DMS 273 (cell line): ENCODE measurements around the gene SAP25.
"Not testable (repeated sequence)": the region's sequence is repeated elsewhere in the genome, so short reads cannot be mapped to it uniquely, and the experiment has no call there.

Source experiments
- DNase-seq: peaks from one replicate; lab custom pipeline; 2025; ENCODE audit not compliant: unreplicated experiment; lab: John Stamatoyannopoulos, UW

Gene SAP25

GRCh38 chr7:100576384-100576993, 2.8 kb upstream of the SAP25 start:
- no peak for DNase-seq

GRCh38 chr7:100575746-100576383, 2.2 kb upstream of the SAP25 start:
- no peak for DNase-seq

- no peak for DNase-seq
Observed at GRCh38 chr7:100575206-100575631, 1.5 kb upstream of the SAP25 start.

GRCh38 chr7:100574362-100575205, 884 bp upstream of the SAP25 start:
- no peak for DNase-seq

- no peak for DNase-seq
Observed at GRCh38 chr7:100572949-100573675, 588 bp downstream of the SAP25 start.

GRCh38 chr7:100572281-100572948, 1.3 kb downstream of the SAP25 start:
- DNase-seq = no peak

- DNase-seq = no peak
Observed at GRCh38 chr7:100571829-100572116, 1.9 kb downstream of the SAP25 start.

GRCh38 chr7:100570954-100571828, 2.5 kb downstream of the SAP25 start:
- peak; percentile 63 for DNase-seq

GRCh38 chr7:100568896-100569844, 4.5 kb downstream of the SAP25 start:
- peak; percentile 86 for DNase-seq

- DNase-seq = no peak
Observed at GRCh38 chr7:100568176-100568895, 5.4 kb downstream of the SAP25 start.

GRCh38 chr7:100567751-100568175, 5.9 kb downstream of the SAP25 start:
- DNase-seq = peak; percentile 43

- DNase-seq = no peak
Observed at GRCh38 chr7:100567031-100567730, 6.5 kb downstream of the SAP25 start.

GRCh38 chr7:100566018-100566531, 7.6 kb downstream of the SAP25 start:
- DNase-seq = no peak

GRCh38 chr7:100565133-100565571, 8.5 kb downstream of the SAP25 start:
- DNase-seq = no peak

- DNase-seq = not testable (repeated sequence)
Observed at GRCh38 chr7:100564405-100564804, 9.3 kb downstream of the SAP25 start.

GRCh38 chr7:100563809-100564400, 9.8 kb downstream of the SAP25 start:
- peak; percentile 91 for DNase-seq

GRCh38 chr7:100563100-100563564, 10.6 kb downstream of the SAP25 start:
- DNase-seq = no peak
